Stimulated activated naive CD8-positive, alpha-beta T cell treated with anti-CD3 and anti-CD28 coated beads, Interleukin-15, amount 100 ng/mL, for 72 hours (primary cell): Measurements from ENCODE around the gene EGFL7.

ENCODE experiments used
- ATAC-seq: fragments of 150-1000 bp; cut with Tn5 transposase; 2 replicates; pipeline ENCODE4 v1.10.0; 2021; ENCODE audit warnings: mild to moderate bottlenecking, moderate library complexity
- DNase-seq, 2 donors: peaks; one replicate each; pipeline ENCODE4 v3.0.0; 2021 to 2022
- H3K27ac Mint-ChIP-seq, 2 donors: one replicate each; pipeline ENCODE4 v1.8.0; 2022; ENCODE audit warnings: mild to moderate bottlenecking in 2 of 2, mixed read lengths in 2 of 2, moderate library complexity in 2 of 2
- H3K27me3 Mint-ChIP-seq: one replicate; pipeline ENCODE4 v1.8.0; 2022; ENCODE audit warnings: mixed read lengths
- H3K4me1 Mint-ChIP-seq: one replicate; pipeline ENCODE4 v1.8.0; 2022; ENCODE audit warnings: mild to moderate bottlenecking, mixed read lengths
- H3K4me3 Mint-ChIP-seq, 2 donors: one replicate each; pipeline ENCODE4 v1.8.0; 2022; ENCODE audit warnings: mild to moderate bottlenecking in 2 of 2, mixed read lengths in 2 of 2, moderate library complexity in 1 of 2
- H3K9me3 Mint-ChIP-seq, 2 donors: one replicate each; pipeline ENCODE4 v1.8.0; 2022; ENCODE audit warnings: mixed read lengths in 2 of 2

The EGFL7 gene

GRCh38 chr9:136681945-136682699 is 19.4 kb downstream of the EGFL7 start:
- Mint-ChIP-seq H3K9me3 (no peaks in the 10 kb centered on the region), H3K27ac (no peak overlapping the region), H3K27me3 (no peaks in the 10 kb centered on the region), H3K4me1 (peaks cover 12% of the 10 kb centered on the region), H3K4me3 (no peak overlapping the region)
- DNase-seq (no peak), ATAC-seq (no peak)

GRCh38 chr9:136682710-136683109 is 20.0 kb downstream of the EGFL7 start:
- H3K4me3 Mint-ChIP-seq = no peak overlapping the region
- no peaks in the 10 kb centered on the region for H3K27me3 Mint-ChIP-seq
- no peaks in the 10 kb centered on the region for H3K9me3 Mint-ChIP-seq
- DNase-seq = no peak
- peaks cover 12% of the 10 kb centered on the region for H3K4me1 Mint-ChIP-seq
- ATAC-seq = no peak
- H3K27ac Mint-ChIP-seq = no peak overlapping the region

GRCh38 chr9:136683173-136683745 is 20.5 kb downstream of the EGFL7 start:
- ATAC-seq (no peak), DNase-seq (no peak)
- Mint-ChIP-seq H3K27ac (no peak overlapping the region), H3K4me1 (peaks cover 16% of the 10 kb centered on the region), H3K27me3 (no peaks in the 10 kb centered on the region), H3K9me3 (no peaks in the 10 kb centered on the region), H3K4me3 (no peak overlapping the region)

- no peak for DNase-seq
- Mint-ChIP-seq H3K27me3 (no peaks in the 10 kb centered on the region), H3K4me3 (no peak overlapping the region), H3K27ac (no peak overlapping the region), H3K4me1 (peaks cover 21% of the 10 kb centered on the region), H3K9me3 (no peaks in the 10 kb centered on the region)
- ATAC-seq = no peak
These were observed 21.0 kb downstream of the EGFL7 start for GRCh38 chr9:136683755-136684154.

GRCh38 chr9:136684339-136684738 is 21.6 kb downstream of the EGFL7 start:
- Mint-ChIP-seq H3K27ac (no peak overlapping the region), H3K4me1 (peaks cover 24% of the 10 kb centered on the region)
- ATAC-seq = no peak

GRCh38 chr9:136684799-136685198 is 22.1 kb downstream of the EGFL7 start:
- no peak overlapping the region for H3K4me3 Mint-ChIP-seq
- peaks cover 24% of the 10 kb centered on the region for H3K4me1 Mint-ChIP-seq
- no peak for ATAC-seq
- no peaks in the 10 kb centered on the region for H3K27me3 Mint-ChIP-seq
- no peaks in the 10 kb centered on the region for H3K9me3 Mint-ChIP-seq
- DNase-seq = no peak
- no peak overlapping the region for H3K27ac Mint-ChIP-seq

More at GRCh38 chr9:136684339-136684738, 21.6 kb downstream of the EGFL7 start:
- no peaks in the 10 kb centered on the region for H3K27me3 Mint-ChIP-seq
- H3K9me3 Mint-ChIP-seq = no peaks in the 10 kb centered on the region
- H3K4me3 Mint-ChIP-seq = no peak overlapping the region
- DNase-seq = no peak

- no peaks in the 10 kb centered on the region for H3K27me3 Mint-ChIP-seq
- DNase-seq (no peak), ATAC-seq (no peak)
- H3K27ac Mint-ChIP-seq = no peak overlapping the region
- peaks cover 24% of the 10 kb centered on the region for H3K4me1 Mint-ChIP-seq
- H3K9me3 Mint-ChIP-seq = no peaks in the 10 kb centered on the region
- H3K4me3 Mint-ChIP-seq = no peak overlapping the region
These were observed 22.5 kb downstream of the EGFL7 start for GRCh38 chr9:136685216-136685615.

GRCh38 chr9:136685790-136686533 is 23.2 kb downstream of the EGFL7 start:
- Mint-ChIP-seq H3K4me1 (peaks cover 24% of the 10 kb centered on the region), H3K27ac (peak overlapping the region in 1 of 2 donors; percentile 26), H3K9me3 (no peaks in the 10 kb centered on the region), H3K4me3 (peak overlapping the region; percentile 76 to 84), H3K27me3 (no peaks in the 10 kb centered on the region)
- ATAC-seq (no peak), DNase-seq (no peak)

GRCh38 chr9:136686534-136686793 is 23.7 kb downstream of the EGFL7 start:
- Mint-ChIP-seq H3K4me3 (peak overlapping the region; percentile 76 to 84), H3K4me1 (peaks cover 24% of the 10 kb centered on the region), H3K27ac (no peak overlapping the region), H3K27me3 (no peaks in the 10 kb centered on the region), H3K9me3 (no peaks in the 10 kb centered on the region)
- no peak for ATAC-seq
- DNase-seq = no peak

- H3K27me3 Mint-ChIP-seq = no peaks in the 10 kb centered on the region
- H3K27ac Mint-ChIP-seq = peak within 1 kb of the TSS in 1 of 2 donors; percentile 26
- peak; percentile 86 for ATAC-seq
- peak; percentile 65 to 69 for DNase-seq
- H3K9me3 Mint-ChIP-seq = no peaks in the 10 kb centered on the region
- peaks cover 24% of the 10 kb centered on the region for H3K4me1 Mint-ChIP-seq
- H3K4me3 Mint-ChIP-seq = peak within 1 kb of the TSS; percentile 76 to 84
These were observed 24.3 kb downstream of the EGFL7 start, which contains the start of gene AGPAT2 for GRCh38 chr9:136686794-136687711. TSS of gene AGPAT2 (minus strand) at chr9:136687457. CDS start at chr9:136687357, 100 bp downstream.

- Mint-ChIP-seq H3K27me3 (no peaks in the 10 kb centered on the region), H3K27ac (no peak overlapping the region), H3K4me3 (peak overlapping the region; percentile 35 to 54), H3K9me3 (no peaks in the 10 kb centered on the region), H3K4me1 (peaks cover 24% of the 10 kb centered on the region)
- no peak for DNase-seq
- no peak for ATAC-seq
These were observed 25.1 kb downstream of the EGFL7 start for GRCh38 chr9:136687721-136688223.

GRCh38 chr9:136688274-136689107 is 25.8 kb downstream of the EGFL7 start:
- no peak overlapping the region for H3K27ac Mint-ChIP-seq
- ATAC-seq (no peak), DNase-seq (no peak)
- H3K4me1 Mint-ChIP-seq = peaks cover 28% of the 10 kb centered on the region
- peak overlapping the region; percentile 35 to 54 for H3K4me3 Mint-ChIP-seq
- H3K9me3 Mint-ChIP-seq = no peaks in the 10 kb centered on the region
- H3K27me3 Mint-ChIP-seq = no peaks in the 10 kb centered on the region

- ATAC-seq = no peak
- no peak for DNase-seq
- Mint-ChIP-seq H3K27ac (no peak overlapping the region), H3K9me3 (no peaks in the 10 kb centered on the region), H3K27me3 (no peaks in the 10 kb centered on the region), H3K4me3 (no peak overlapping the region), H3K4me1 (peaks cover 29% of the 10 kb centered on the region)
These were observed 26.4 kb downstream of the EGFL7 start for GRCh38 chr9:136689108-136689460.

GRCh38 chr9:136690104-136690805 is 27.5 kb downstream of the EGFL7 start:
- Mint-ChIP-seq H3K4me3 (no peak overlapping the region), H3K9me3 (no peaks in the 10 kb centered on the region), H3K27ac (no peak overlapping the region), H3K27me3 (no peaks in the 10 kb centered on the region), H3K4me1 (peaks cover 37% of the 10 kb centered on the region)
- DNase-seq = no peak
- ATAC-seq = no peak
